ENCODE measurements around the gene NTRK3. TPM values are rescaled to one million over a fixed set of nuclear protein-coding genes. Genes with fewer than 3 reads are reported as not detected.

NTRK3 gene
- total and polyA plus RNA-seq, 4 donors, result 0.21 to 2.9 (median 0.32) TPM

GRCh38 chr15:88246666-88247446 lies 9.7 kb downstream of the NTRK3 start:
- 11% methylated on average over 27 of the region's 27 CpGs for WGBS
- H3K27ac ChIP-seq (ENCODE audit: low read depth in 1 of 2, low read length in 2 of 2), result no peak overlapping the region
- no peak overlapping the region for H3K4me3 ChIP-seq (ENCODE audit: low read depth in 1 of 3, low read length in 3 of 3)
- H3K9ac ChIP-seq (ENCODE audit: low read depth in 1 of 2, low read length in 2 of 2), result no peak overlapping the region
- TF ChIP-seq CTCF (IDR thresholded peaks at IDR 0.05; ENCODE audit: low read depth, low read length, missing input control) (peak; percentile 93), RAD21 (IDR thresholded peaks at IDR 0.05) (peak; percentile 76 to 88), FOXA2 (IDR thresholded peaks at IDR 0.05) (no peak)
- H3K27me3 ChIP-seq (ENCODE audit: control insufficient read depth in 4 of 4, insufficient read depth in 4 of 4, low read length in 3 of 4), result peaks cover 0 to 4% (median 0%) of the 10 kb centered on the region in 4 donors
- no peaks in the 10 kb centered on the region for H3K9me3 ChIP-seq (ENCODE audit: control insufficient read depth in 4 of 4, low read length in 3 of 4)
- DNase-seq (ENCODE audit: low spot score), result peak; percentile 79
- no peaks in the 10 kb centered on the region for H3K36me3 ChIP-seq (ENCODE audit: control insufficient read depth in 4 of 4, insufficient read depth in 3 of 4, low read depth in 1 of 4, low read length in 3 of 4)
- H3K4me1 ChIP-seq (ENCODE audit: control insufficient read depth in 4 of 4, insufficient read depth in 4 of 4, low read length in 3 of 4), result peaks cover 0 to 15% (median 9%) of the 10 kb centered on the region in 4 donors

- TF ChIP-seq MAX (IDR thresholded peaks at IDR 0.05), result no peak
- Histone ChIP-seq H3K9ac (ENCODE audit: low read depth in 1 of 2, low read length in 2 of 2) (no peak overlapping the region), H3K27me3 (ENCODE audit: control insufficient read depth in 4 of 4, insufficient read depth in 4 of 4, low read length in 3 of 4) (peaks cover 0 to 4% (median 0%) of the 10 kb centered on the region in 4 donors), H3K27ac (ENCODE audit: low read depth in 1 of 2, low read length in 2 of 2) (no peak overlapping the region), H3K9me3 (ENCODE audit: control insufficient read depth in 4 of 4, low read length in 3 of 4) (no peaks in the 10 kb centered on the region), H3K4me3 (ENCODE audit: low read depth in 1 of 3, low read length in 3 of 3) (no peak overlapping the region), H3K36me3 (ENCODE audit: control insufficient read depth in 4 of 4, insufficient read depth in 3 of 4, low read depth in 1 of 4, low read length in 3 of 4) (no peaks in the 10 kb centered on the region), H3K4me1 (ENCODE audit: control insufficient read depth in 4 of 4, insufficient read depth in 4 of 4, low read length in 3 of 4) (peaks cover 0 to 15% (median 9%) of the 10 kb centered on the region in 4 donors)
- WGBS, result 76% methylated on average over 7 of the region's 7 CpGs
- no peak for DNase-seq (ENCODE audit: low spot score)
Measured at GRCh38 chr15:88246081-88246480, 10.5 kb downstream of the NTRK3 start.

- WGBS, result 32% methylated on average over 2 of the region's 2 CpGs
- Histone ChIP-seq H3K36me3 (ENCODE audit: control insufficient read depth in 4 of 4, insufficient read depth in 3 of 4, low read depth in 1 of 4, low read length in 3 of 4) (no peaks in the 10 kb centered on the region), H3K9me3 (ENCODE audit: control insufficient read depth in 4 of 4, low read length in 3 of 4) (no peaks in the 10 kb centered on the region), H3K27me3 (ENCODE audit: control insufficient read depth in 4 of 4, insufficient read depth in 4 of 4, low read length in 3 of 4) (peaks cover 0 to 4% (median 1%) of the 10 kb centered on the region in 4 donors), H3K9ac (ENCODE audit: low read depth in 1 of 2, low read length in 2 of 2) (no peak overlapping the region), H3K4me1 (ENCODE audit: control insufficient read depth in 4 of 4, insufficient read depth in 4 of 4, low read length in 3 of 4) (peaks cover 0 to 15% (median 9%) of the 10 kb centered on the region in 4 donors), H3K27ac (ENCODE audit: low read depth in 1 of 2, low read length in 2 of 2) (no peak overlapping the region), H3K4me3 (ENCODE audit: low read depth in 1 of 3, low read length in 3 of 3) (no peak overlapping the region)
- no peak for DNase-seq (ENCODE audit: low spot score)
- TF ChIP-seq ZBTB33 (IDR thresholded peaks at IDR 0.05) (no peak), RAD21 (IDR thresholded peaks at IDR 0.05) (peak; percentile 38 to 66), CTCF (IDR thresholded peaks at IDR 0.05; ENCODE audit: low read depth, low read length, missing input control) (peak; percentile 48)
Measured at GRCh38 chr15:88243895-88244787, 12.4 kb downstream of the NTRK3 start.
